HFFc6 (cell line): ENCODE results near the gene UBQLN3. TPM values are rescaled to one million over a fixed set of nuclear protein-coding genes. Genes with fewer than 3 reads are reported as not detected.

Experiments used
- DNase-seq: peaks from one replicate; pipeline ENCODE4 v3.0.0-alpha.2; 2018
- H3K27ac Mint-ChIP-seq: 2 replicates; pipeline ENCODE4 v1.8.0; 2020; ENCODE audit warnings: mild to moderate bottlenecking, mixed read lengths
- H3K27me3 Mint-ChIP-seq: 2 replicates; pipeline ENCODE4 v1.8.0; 2021; ENCODE audit warnings: mild to moderate bottlenecking, moderate library complexity, mixed read lengths; ENCODE audit not compliant: insufficient read depth
- H3K36me3 Mint-ChIP-seq: 2 replicates; pipeline ENCODE4 v1.8.0; 2021; ENCODE audit warnings: low read depth, mixed read lengths
- H3K4me1 Mint-ChIP-seq: 2 replicates; pipeline ENCODE4 v1.8.0; 2020; ENCODE audit warnings: low read depth, mixed read lengths
- H3K4me3 Mint-ChIP-seq: 2 replicates; pipeline ENCODE4 v1.8.0; 2020; ENCODE audit warnings: mild to moderate bottlenecking, moderate library complexity, mixed read lengths
- H3K9me3 Mint-ChIP-seq: 2 replicates; pipeline ENCODE4 v1.8.0; 2020; ENCODE audit warnings: mild to moderate bottlenecking, mixed read lengths
- total RNA-seq, 6 experiments: library from RNA; stranded (reverse); fragmentation: NEBNext Ultra II Directional; extraction: Animal tissue kit (Norgen Biotek cat#: 25700); gene quantifications; 2 replicates in 1 of 6; 3 replicates in 5 of 6; pipeline ENCODE4 v1.2.3, GENCODE V29; 2021
- TF ChIP-seq, protein P1 (sequence below): fragments of 200-600 bp; sonication (generic); IDR thresholded peaks from 2 replicates; pipeline ENCODE4 v1.5.0; 2021; ENCODE audit warnings: antibody characterized with exemption, mild to moderate bottlenecking

UBQLN3 gene
- total RNA-seq, 6 experiments from 2014 or later = not detected

DNA sequence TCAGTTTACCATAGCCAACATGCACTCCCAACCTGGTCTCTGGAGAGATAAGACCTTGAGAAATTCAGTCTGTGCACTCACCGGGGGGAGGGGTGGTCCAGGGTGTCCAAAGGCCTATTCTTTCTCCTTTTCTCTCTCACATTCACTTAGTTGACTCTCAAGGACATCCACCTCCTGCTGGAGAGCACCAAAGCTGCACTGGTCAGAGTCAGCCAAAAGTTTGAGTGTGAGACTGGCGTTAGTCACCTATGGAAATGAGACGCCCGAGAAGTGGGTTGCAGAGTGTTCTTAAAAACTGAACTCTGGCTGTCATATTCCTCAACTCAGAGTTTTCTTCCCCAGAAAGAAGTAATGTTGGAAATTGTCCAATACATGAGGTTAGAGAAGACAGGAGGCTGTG lies 11.8 kb upstream of the UBQLN3 start:
- Mint-ChIP-seq H3K27me3 (no peaks in the 10 kb centered on the region; the same call in none of the 2 replicates), H3K27ac (no peak overlapping the region), H3K4me1 (no peaks in the 10 kb centered on the region), H3K4me3 (no peak overlapping the region), H3K9me3 (no peaks in the 10 kb centered on the region), H3K36me3 (no peaks in the 10 kb centered on the region)
- no peak for DNase-seq
- TF ChIP-seq, protein P1, sequence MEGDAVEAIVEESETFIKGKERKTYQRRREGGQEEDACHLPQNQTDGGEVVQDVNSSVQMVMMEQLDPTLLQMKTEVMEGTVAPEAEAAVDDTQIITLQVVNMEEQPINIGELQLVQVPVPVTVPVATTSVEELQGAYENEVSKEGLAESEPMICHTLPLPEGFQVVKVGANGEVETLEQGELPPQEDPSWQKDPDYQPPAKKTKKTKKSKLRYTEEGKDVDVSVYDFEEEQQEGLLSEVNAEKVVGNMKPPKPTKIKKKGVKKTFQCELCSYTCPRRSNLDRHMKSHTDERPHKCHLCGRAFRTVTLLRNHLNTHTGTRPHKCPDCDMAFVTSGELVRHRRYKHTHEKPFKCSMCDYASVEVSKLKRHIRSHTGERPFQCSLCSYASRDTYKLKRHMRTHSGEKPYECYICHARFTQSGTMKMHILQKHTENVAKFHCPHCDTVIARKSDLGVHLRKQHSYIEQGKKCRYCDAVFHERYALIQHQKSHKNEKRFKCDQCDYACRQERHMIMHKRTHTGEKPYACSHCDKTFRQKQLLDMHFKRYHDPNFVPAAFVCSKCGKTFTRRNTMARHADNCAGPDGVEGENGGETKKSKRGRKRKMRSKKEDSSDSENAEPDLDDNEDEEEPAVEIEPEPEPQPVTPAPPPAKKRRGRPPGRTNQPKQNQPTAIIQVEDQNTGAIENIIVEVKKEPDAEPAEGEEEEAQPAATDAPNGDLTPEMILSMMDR = no peak

DNA sequence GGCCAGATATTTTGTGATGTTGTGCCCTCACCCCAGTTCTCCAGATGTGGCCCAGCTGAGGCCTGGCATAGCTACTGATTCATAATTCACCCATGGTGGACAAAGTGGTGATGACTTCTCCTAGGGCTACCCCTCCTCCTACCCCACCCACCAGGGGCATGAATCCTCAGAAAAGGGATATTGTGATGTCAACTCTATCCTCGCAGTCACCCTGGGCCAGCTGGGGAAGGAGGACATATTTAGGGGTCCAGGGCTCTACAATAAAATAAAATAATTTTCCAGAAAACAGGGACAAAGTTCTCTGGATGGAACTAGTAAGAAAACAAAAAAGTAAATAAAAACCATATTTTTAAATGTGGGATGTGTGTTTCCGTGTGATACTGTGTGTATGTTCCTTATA lies 6.8 kb upstream of the UBQLN3 start, which contains the start of gene UBQLNL:
Gene UBQLNL, minus strand, starts transcription at position 101 of the 400 bp plus-strand sequence. CDS start 258 bp downstream, outside the sequence.
- Mint-ChIP-seq H3K4me1 (no peaks in the 10 kb centered on the region), H3K4me3 (no peak within 1 kb of the TSS), H3K9me3 (no peaks in the 10 kb centered on the region), H3K27me3 (peaks cover 3% of the 10 kb centered on the region), H3K27ac (no peak within 1 kb of the TSS), H3K36me3 (no peaks in the 10 kb centered on the region)
- DNase-seq = no peak
- TF ChIP-seq, protein P1 = no peak

DNA sequence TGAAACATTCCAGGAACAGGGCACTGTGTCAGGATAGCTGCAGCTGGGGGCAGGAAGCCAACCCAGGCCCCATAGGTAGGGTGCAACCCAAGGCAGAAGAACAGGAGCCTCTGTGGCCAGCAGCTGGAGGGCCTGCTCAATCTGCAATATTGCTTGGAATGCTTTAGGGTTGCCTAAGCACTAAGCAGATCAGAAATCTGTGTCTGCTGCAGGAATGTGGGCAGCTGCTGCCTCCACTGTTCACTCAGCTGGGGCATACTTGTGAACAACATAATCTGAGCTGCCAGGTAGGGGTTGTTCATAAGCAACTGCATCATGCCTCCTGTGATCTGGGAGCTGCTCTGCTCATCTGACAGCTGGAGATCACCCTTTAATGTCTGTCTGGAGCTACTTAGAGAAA lies 5.1 kb upstream of the UBQLN3 start:
- H3K9me3 Mint-ChIP-seq = no peaks in the 10 kb centered on the region
- TF ChIP-seq, protein P1 = no peak
- no peaks in the 10 kb centered on the region for H3K4me1 Mint-ChIP-seq
- H3K36me3 Mint-ChIP-seq = no peaks in the 10 kb centered on the region
- no peak for DNase-seq
- no peak overlapping the region for H3K4me3 Mint-ChIP-seq
- no peak overlapping the region for H3K27ac Mint-ChIP-seq
- H3K27me3 Mint-ChIP-seq = peaks cover 3% of the 10 kb centered on the region

DNA sequence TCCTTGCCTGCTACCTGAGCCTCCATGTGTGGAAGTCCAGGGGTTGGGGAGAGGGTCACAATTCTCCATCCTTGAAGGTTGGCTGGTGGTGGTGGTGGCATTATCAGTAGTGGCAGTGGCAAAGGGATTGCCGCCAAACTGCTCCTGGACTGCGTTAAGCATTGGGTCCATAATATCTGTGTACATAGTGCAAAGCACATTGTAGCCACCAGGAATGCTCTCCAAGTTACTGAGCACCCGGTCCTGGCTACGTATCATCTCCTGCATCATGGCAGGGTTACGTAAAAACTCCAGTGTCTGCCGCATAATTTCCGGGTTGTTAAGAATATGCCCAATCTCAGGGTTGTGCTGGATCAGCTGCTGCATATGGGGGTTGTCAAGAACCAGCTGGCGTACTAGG lies 1.2 kb downstream of the UBQLN3 start:
- Mint-ChIP-seq H3K36me3 (no peaks in the 10 kb centered on the region), H3K4me1 (no peaks in the 10 kb centered on the region), H3K9me3 (no peaks in the 10 kb centered on the region), H3K4me3 (no peak overlapping the region), H3K27ac (no peak overlapping the region), H3K27me3 (peaks cover 3% of the 10 kb centered on the region)
- TF ChIP-seq, protein P1 = no peak
- DNase-seq = no peak

DNA sequence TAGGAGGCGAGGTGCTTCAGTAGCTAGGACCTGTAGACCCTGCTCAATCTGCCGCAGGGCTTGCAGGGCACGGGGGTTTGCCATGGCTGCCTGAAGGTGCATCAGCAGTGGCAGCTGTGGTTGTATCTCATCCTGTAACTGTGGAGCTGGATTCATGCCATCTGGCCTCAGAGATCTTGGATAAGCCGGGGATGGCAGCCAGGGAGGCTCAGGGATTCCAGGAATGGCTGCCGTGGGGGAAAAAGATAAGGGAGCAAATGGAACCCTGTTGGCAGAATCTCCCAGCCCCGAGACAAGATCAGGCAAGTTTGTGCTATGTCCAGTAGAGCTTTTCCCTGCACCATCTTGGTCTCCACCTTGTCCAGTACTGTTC lies 1.8 kb downstream of the UBQLN3 start:
- Mint-ChIP-seq H3K4me1 (no peaks in the 10 kb centered on the region), H3K27ac (no peak overlapping the region), H3K9me3 (no peaks in the 10 kb centered on the region), H3K36me3 (no peaks in the 10 kb centered on the region), H3K27me3 (peaks cover 2% of the 10 kb centered on the region), H3K4me3 (no peak overlapping the region)
- no peak for DNase-seq
- TF ChIP-seq, protein P1 = no peak
